Lower lobe of right lung (tissue), 2 donors: ENCODE data around the gene DDX3X. TPM values are rescaled to one million over a fixed set of nuclear protein-coding genes. Genes with fewer than 3 reads are reported as not detected.
"Not testable (repeated sequence)": the region's sequence is repeated elsewhere in the genome, so short reads cannot be mapped to it uniquely, and the experiment has no call there.

Source experiments
- ATAC-seq, 2 donors: fragments of 200-7000 bp; cut with Tn5 transposase; one replicate each; pipeline ENCODE4 v1.9.1; 2020 to 2022; ENCODE audit warnings: mild to moderate bottlenecking in 2 of 2, moderate library complexity in 2 of 2
- DNase-seq: peaks from one replicate; pipeline ENCODE4 v3.0.0-alpha.2; 2020
- H3K27ac ChIP-seq: fragments of 200-600 bp; one replicate; pipeline ENCODE4 v1.8.0; 2022
- H3K27me3 ChIP-seq: fragments of 200-600 bp; one replicate; pipeline ENCODE4 v1.8.0; 2022; ENCODE audit warnings: low read depth
- H3K36me3 ChIP-seq: fragments of 200-600 bp; one replicate; pipeline ENCODE4 v1.8.0; 2022; ENCODE audit warnings: mild to moderate bottlenecking
- H3K4me1 ChIP-seq: fragments of 200-600 bp; one replicate; pipeline ENCODE4 v1.8.0; 2022
- H3K4me3 ChIP-seq: fragments of 200-600 bp; one replicate; pipeline ENCODE4 v1.8.0; 2022; ENCODE audit warnings: mild to moderate bottlenecking
- H3K9me3 ChIP-seq: fragments of 200-600 bp; one replicate; pipeline ENCODE4 v1.8.0; 2022
- intact Hi-C: fragments of 100-400 bp; cut with DNase I; formaldehyde crosslinking; loops from one replicate; pipeline ENCODE4 v1.11.0; 2022
- total RNA-seq: library from RNA; stranded (reverse); fragmentation: NEBNext Ultra II Directional; extraction: Animal tissue kit (Norgen Biotek cat#: 25700); gene quantifications from one replicate; pipeline ENCODE4 v1.2.1, GENCODE V29; 2021
- TF ChIP-seq, protein P1 (sequence below): fragments of 200-600 bp; IDR thresholded peaks from one replicate; pipeline ENCODE4 v1.8.0; 2022; ENCODE audit warnings: antibody characterized with exemption, mild to moderate bottlenecking
- donor health status: DM: no; HTN: yes; CAD: no; lungs with severe emphysema.

The DDX3X gene
- total RNA-seq, 1 donor from 2014 or later = 227 TPM

DNA sequence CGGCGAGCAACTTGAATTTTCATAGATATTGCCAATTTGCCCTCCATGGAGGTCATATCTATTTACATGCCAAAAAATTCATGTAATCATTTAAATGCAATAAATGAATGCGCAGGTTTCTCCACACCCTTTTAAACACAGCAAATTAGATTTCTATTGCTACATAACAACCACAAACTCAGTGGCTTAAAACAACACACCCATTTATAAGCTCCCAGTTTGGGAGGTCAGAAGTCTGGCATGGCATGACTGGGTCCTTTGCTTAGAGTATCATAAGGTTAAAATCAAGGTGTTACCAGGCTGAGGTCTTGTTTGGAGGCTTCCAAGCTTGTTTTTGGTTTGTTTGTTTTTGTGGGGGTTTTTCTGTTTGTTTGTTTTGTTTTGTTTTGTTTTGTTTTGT, 63.3 kb downstream of the DDX3X start:
- H3K9me3 ChIP-seq = no peaks in the 10 kb centered on the region
- H3K27ac ChIP-seq = no peak overlapping the region
- no peaks in the 10 kb centered on the region for H3K4me1 ChIP-seq
- H3K27me3 ChIP-seq = no peaks in the 10 kb centered on the region
- ATAC-seq = no peak
- H3K36me3 ChIP-seq = no peaks in the 10 kb centered on the region
- DNase-seq = no peak
- intact Hi-C loops = no loop called here
- no peak overlapping the region for H3K4me3 ChIP-seq
- TF ChIP-seq, protein P1, sequence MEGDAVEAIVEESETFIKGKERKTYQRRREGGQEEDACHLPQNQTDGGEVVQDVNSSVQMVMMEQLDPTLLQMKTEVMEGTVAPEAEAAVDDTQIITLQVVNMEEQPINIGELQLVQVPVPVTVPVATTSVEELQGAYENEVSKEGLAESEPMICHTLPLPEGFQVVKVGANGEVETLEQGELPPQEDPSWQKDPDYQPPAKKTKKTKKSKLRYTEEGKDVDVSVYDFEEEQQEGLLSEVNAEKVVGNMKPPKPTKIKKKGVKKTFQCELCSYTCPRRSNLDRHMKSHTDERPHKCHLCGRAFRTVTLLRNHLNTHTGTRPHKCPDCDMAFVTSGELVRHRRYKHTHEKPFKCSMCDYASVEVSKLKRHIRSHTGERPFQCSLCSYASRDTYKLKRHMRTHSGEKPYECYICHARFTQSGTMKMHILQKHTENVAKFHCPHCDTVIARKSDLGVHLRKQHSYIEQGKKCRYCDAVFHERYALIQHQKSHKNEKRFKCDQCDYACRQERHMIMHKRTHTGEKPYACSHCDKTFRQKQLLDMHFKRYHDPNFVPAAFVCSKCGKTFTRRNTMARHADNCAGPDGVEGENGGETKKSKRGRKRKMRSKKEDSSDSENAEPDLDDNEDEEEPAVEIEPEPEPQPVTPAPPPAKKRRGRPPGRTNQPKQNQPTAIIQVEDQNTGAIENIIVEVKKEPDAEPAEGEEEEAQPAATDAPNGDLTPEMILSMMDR = no peak

DNA sequence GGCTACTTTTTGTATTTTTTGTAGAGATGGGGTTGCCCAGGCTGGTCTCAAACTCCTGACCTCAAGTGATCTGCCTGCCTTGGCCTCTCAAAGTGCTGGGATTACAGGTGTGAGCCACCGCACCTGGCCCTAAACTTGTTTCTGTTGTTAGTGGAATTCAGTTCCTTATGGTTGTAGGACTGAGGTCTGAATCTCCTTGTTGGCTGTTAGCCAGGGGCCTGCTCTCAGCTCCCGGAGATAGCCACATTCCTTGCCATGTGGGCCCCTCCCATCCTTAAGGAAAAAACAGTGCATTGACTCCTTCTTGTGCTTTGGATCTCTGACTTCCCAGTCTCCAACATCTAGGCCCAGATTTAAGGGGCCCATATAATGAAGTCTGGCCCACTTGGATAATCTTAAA, 63.8 kb downstream of the DDX3X start:
- Histone ChIP-seq H3K9me3 (no peaks in the 10 kb centered on the region), H3K4me3 (no peak overlapping the region), H3K36me3 (no peaks in the 10 kb centered on the region), H3K27me3 (no peaks in the 10 kb centered on the region), H3K27ac (no peak overlapping the region), H3K4me1 (no peaks in the 10 kb centered on the region)
- intact Hi-C loops = no loop called here
- TF ChIP-seq, protein P1 = no peak
- DNase-seq (no peak), ATAC-seq (no peak)

DNA sequence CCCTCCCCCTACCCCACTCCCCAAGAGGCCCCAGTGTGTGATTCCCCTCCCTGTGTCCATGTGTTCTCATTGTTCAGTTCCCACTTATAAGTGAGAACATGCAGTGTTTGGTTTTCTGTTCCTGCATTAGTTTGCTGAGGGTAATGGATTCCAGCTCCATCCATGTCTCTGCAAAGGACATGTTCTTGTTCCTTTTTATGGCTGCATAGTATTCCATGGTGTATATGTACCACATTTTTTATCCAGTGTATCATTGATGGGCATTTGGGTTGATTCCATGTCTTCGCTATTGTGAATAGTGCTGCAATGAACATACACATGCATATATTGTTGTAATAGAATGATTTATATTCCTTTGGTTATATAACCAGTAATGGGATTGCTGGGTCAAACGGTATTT, 68.6 kb downstream of the DDX3X start:
- DNase-seq, H3K36me3 ChIP-seq, H3K4me1 ChIP-seq, H3K27ac ChIP-seq, intact Hi-C loops, H3K4me3 ChIP-seq, H3K27me3 ChIP-seq, H3K9me3 ChIP-seq, ATAC-seq: not testable (repeated sequence)

DNA sequence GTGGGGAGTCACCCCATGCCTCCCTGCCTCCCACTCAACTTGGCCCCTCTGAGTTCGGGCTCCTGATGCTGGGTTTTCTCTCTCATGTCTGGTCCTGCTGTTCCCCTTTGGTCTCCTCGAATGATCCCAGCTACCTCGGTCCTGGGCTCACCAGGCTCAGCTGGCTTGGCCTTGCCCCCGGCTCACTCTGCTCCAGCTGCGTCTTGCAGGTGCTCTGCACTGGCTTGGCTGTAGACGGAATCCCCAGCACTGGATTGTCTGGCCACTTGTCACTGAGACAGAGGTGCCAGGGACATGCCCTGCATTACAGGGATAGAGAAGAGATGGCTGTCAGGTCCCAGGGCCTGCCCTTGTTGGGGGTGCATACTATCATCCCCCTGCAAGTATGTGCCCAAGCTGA, 71.6 kb downstream of the DDX3X start:
- no peaks in the 10 kb centered on the region for H3K4me1 ChIP-seq
- no peaks in the 10 kb centered on the region for H3K36me3 ChIP-seq
- DNase-seq = no peak
- no peaks in the 10 kb centered on the region for H3K27me3 ChIP-seq
- no peak overlapping the region for H3K27ac ChIP-seq
- no peak overlapping the region for H3K4me3 ChIP-seq
- intact Hi-C loops = no loop called here
- TF ChIP-seq, protein P1 = no peak
- H3K9me3 ChIP-seq = no peaks in the 10 kb centered on the region
- no peak for ATAC-seq

DNA sequence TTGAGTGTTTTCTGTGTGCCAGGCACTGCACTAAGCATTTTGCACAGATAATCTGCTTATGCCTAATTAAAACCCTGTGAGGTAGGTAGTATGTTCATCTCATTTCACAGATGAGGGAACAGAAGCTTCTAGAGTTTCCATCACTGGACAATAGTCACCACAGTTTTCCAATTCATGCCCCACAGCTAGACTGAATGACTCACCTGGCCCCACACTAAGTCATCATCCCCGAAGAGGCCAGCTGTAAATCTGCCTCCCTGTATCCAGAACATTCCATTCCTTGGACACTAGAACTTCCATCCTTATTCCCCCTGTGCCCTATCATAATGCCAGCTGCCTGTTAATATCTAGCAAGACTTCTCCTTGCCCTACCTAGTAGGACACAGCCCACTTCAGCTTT, 72.2 kb downstream of the DDX3X start:
- Histone ChIP-seq H3K4me1 (no peaks in the 10 kb centered on the region), H3K27me3 (no peaks in the 10 kb centered on the region), H3K4me3 (no peak overlapping the region), H3K36me3 (no peaks in the 10 kb centered on the region), H3K9me3 (no peaks in the 10 kb centered on the region), H3K27ac (no peak overlapping the region)
- intact Hi-C loops = no loop called here
- no peak for DNase-seq
- no peak for ATAC-seq
- TF ChIP-seq, protein P1 = no peak

DNA sequence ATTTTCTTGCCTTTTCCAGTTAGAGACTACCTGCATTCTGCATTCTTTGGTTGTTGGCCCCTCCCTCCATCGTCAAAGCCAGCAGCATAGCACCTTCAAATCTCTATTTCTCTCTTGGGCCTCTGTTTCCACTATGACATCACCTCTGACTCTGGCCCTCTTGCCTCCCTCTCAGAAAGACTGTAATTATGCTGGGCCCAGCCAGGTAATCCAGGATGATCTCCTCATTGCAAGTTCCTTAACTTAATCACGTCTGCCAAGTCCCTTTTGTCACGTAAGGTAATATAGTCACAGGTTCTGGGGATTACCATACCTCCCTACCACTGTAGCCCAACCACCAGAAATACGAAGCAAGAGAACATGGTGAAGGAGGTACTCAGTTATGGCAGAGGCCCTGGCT, 73.9 kb downstream of the DDX3X start:
- TF ChIP-seq, protein P1 = no peak
- Histone ChIP-seq H3K9me3 (no peaks in the 10 kb centered on the region), H3K27me3 (no peaks in the 10 kb centered on the region)

More for the DNA sequence above, 73.9 kb downstream of the DDX3X start:
- no peak for ATAC-seq
- H3K4me1 ChIP-seq = no peaks in the 10 kb centered on the region
- DNase-seq = no peak
- intact Hi-C loops = no loop called here
- H3K4me3 ChIP-seq = no peak overlapping the region
- H3K36me3 ChIP-seq = no peaks in the 10 kb centered on the region
- H3K27ac ChIP-seq = no peak overlapping the region
